ENCODE results near the gene IRF3. TPM values are rescaled to one million over a fixed set of nuclear protein-coding genes. Genes with fewer than 3 reads are reported as not detected.

Gene IRF3
- total and polyA plus RNA-seq, 2 donors (not counting 1 experiment from before 2014, with no cell fraction given): 22.0 to 55.2 TPM

DNA sequence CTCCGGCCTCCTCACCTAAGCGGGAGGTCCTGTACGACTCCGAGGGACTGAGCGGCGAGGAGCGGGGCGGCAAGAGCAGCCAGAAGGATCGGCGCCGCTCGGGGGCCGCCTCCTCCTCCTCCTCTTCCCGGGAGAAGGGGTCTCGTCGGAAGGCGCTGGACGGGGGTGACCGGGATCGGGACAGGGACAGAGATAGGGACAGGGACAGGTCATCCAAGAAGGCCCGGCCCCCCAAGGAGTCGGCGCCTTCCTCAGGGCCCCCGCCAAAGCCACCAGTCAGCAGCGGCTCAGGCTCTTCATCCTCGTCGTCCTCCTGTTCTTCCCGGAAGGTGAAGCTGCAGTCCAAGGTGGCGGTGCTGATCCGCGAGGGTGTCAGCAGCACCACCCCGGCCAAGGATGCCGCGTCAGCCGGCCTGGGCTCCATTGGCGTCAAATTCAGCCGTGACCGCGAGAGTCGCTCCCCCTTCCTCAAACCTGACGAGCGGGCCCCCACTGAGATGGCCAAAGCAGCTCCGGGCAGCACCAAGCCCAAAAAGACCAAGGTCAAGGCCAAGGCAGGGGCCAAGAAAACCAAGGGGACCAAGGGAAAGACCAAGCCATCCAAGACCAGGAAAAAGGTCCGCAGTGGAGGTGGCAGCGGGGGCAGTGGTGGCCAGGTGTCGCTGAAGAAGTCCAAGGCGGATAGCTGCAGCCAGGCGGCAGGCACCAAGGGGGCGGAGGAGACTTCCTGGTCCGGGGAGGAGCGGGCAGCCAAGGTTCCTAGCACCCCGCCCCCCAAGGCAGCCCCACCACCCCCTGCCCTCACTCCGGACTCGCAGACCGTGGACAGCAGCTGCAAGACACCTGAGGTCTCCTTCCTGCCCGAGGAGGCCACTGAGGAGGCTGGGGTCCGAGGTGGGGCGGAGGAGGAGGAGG is 12.8 kb downstream of the IRF3 start:
- no peak overlapping the region for H2AFZ ChIP-seq (ENCODE audit: low read length)
- no peak overlapping the region for H3K4me2 ChIP-seq (ENCODE audit: extremely low read depth, insufficient read depth, low read length)
- H3K27ac ChIP-seq (ENCODE audit: insufficient read depth, low read length): no peak overlapping the region
- no peaks in the 10 kb centered on the region for H3K4me1 ChIP-seq (ENCODE audit: control insufficient read depth, extremely low read depth, insufficient read depth, low read length)
- DNase-seq (ENCODE audit: low read depth in 2 of 2): no peak
- no peaks in the 10 kb centered on the region for H4K20me1 ChIP-seq (ENCODE audit: control insufficient read depth, extremely low read depth, insufficient read depth, low read length)
- no peak overlapping the region for H3K4me3 ChIP-seq (replicated peaks in 1 of 4; ENCODE audit: control extremely low read depth in 1 of 4, insufficient read depth in 1 of 4, low read depth in 3 of 4, low read length in 4 of 4)
- TF ChIP-seq, protein P1, sequence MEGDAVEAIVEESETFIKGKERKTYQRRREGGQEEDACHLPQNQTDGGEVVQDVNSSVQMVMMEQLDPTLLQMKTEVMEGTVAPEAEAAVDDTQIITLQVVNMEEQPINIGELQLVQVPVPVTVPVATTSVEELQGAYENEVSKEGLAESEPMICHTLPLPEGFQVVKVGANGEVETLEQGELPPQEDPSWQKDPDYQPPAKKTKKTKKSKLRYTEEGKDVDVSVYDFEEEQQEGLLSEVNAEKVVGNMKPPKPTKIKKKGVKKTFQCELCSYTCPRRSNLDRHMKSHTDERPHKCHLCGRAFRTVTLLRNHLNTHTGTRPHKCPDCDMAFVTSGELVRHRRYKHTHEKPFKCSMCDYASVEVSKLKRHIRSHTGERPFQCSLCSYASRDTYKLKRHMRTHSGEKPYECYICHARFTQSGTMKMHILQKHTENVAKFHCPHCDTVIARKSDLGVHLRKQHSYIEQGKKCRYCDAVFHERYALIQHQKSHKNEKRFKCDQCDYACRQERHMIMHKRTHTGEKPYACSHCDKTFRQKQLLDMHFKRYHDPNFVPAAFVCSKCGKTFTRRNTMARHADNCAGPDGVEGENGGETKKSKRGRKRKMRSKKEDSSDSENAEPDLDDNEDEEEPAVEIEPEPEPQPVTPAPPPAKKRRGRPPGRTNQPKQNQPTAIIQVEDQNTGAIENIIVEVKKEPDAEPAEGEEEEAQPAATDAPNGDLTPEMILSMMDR (conservative IDR thresholded peaks at IDR 0.05 in 1 of 2, IDR thresholded peaks at IDR 0.05 in 1 of 2; ENCODE audit: low read depth in 1 of 2, low read length in 2 of 2): no peak
- no peak for TF ChIP-seq EZH2 (IDR thresholded peaks at IDR 0.05; ENCODE audit: low read length, missing control alignments)
- peaks cover 48% of the 10 kb centered on the region for H3K36me3 ChIP-seq (ENCODE audit: control insufficient read depth, insufficient read depth, low read length)
- no peak overlapping the region for H3K9ac ChIP-seq (ENCODE audit: insufficient read depth, low read length)
- H3K27me3 ChIP-seq (ENCODE audit: control insufficient read depth, insufficient read depth, low read length): no peaks in the 10 kb centered on the region
- peaks cover 7% of the 10 kb centered on the region for H3K79me2 ChIP-seq (ENCODE audit: control insufficient read depth, insufficient read depth, low read length)
- H3K9me3 ChIP-seq (ENCODE audit: control insufficient read depth, insufficient read depth, low read depth, low read length): no peaks in the 10 kb centered on the region

DNA sequence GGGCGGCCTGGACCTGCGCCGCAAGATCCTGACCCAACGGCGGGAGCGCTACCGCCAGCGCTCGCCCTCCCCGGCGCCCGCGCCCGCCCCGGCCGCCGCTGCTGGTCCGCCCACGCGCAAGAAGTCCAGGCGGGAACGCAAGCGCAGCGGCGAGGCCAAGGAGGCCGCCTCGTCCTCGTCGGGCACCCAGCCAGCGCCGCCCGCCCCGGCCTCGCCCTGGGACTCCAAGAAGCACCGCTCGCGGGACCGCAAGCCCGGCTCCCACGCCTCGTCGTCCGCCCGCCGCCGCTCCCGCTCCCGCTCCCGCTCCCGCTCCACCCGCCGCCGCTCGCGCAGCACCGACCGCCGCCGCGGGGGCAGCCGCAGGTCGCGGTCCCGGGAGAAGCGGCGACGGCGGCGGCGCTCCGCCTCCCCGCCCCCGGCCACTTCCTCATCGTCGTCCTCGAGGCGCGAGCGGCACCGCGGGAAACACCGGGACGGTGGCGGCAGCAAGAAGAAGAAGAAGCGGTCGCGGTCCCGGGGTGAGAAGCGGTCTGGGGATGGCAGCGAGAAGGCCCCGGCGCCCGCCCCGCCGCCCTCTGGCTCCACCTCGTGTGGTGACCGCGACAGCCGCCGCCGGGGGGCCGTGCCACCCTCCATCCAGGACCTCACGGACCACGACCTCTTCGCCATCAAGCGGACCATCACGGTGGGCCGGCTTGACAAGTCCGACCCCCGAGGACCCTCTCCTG is 13.7 kb downstream of the IRF3 start:
- Histone ChIP-seq H4K20me1 (ENCODE audit: control insufficient read depth, extremely low read depth, insufficient read depth, low read length) (no peaks in the 10 kb centered on the region), H3K9ac (ENCODE audit: insufficient read depth, low read length) (no peak overlapping the region), H3K36me3 (ENCODE audit: control insufficient read depth, insufficient read depth, low read length) (peaks cover 41% of the 10 kb centered on the region), H3K27me3 (ENCODE audit: control insufficient read depth, insufficient read depth, low read length) (no peaks in the 10 kb centered on the region), H3K9me3 (ENCODE audit: control insufficient read depth, insufficient read depth, low read depth, low read length) (no peaks in the 10 kb centered on the region), H3K79me2 (ENCODE audit: control insufficient read depth, insufficient read depth, low read length) (peaks cover 12% of the 10 kb centered on the region), H2AFZ (ENCODE audit: low read length) (no peak overlapping the region), H3K4me3 (replicated peaks in 1 of 4; ENCODE audit: control extremely low read depth in 1 of 4, insufficient read depth in 1 of 4, low read depth in 3 of 4, low read length in 4 of 4) (no peak overlapping the region), H3K4me2 (ENCODE audit: extremely low read depth, insufficient read depth, low read length) (no peak overlapping the region), H3K27ac (ENCODE audit: insufficient read depth, low read length) (no peak overlapping the region), H3K4me1 (ENCODE audit: control insufficient read depth, extremely low read depth, insufficient read depth, low read length) (no peaks in the 10 kb centered on the region)
- DNase-seq (ENCODE audit: low read depth in 2 of 2): no peak
- TF ChIP-seq EZH2 (IDR thresholded peaks at IDR 0.05; ENCODE audit: low read length, missing control alignments): no peak
- TF ChIP-seq, protein P1 (conservative IDR thresholded peaks at IDR 0.05 in 1 of 2, IDR thresholded peaks at IDR 0.05 in 1 of 2; ENCODE audit: low read depth in 1 of 2, low read length in 2 of 2): no peak
